Activated naive CD4-positive, alpha-beta T cell treated with anti-CD3 and anti-CD28 coated beads, Interleukin-2, amount 50 U/mL, for 72 hours (primary cell): ENCODE measurements around the gene GLG1. TPM values are rescaled to one million over a fixed set of nuclear protein-coding genes. Genes with fewer than 3 reads are reported as not detected.
"Not testable (repeated sequence)": the region's sequence is repeated elsewhere in the genome, so short reads cannot be mapped to it uniquely, and the experiment has no call there.

Experiments
- ATAC-seq, 2 donors: fragments of 150-1000 bp; cut with Tn5 transposase; 2 replicates each; pipeline ENCODE4 v1.10.0; 2021; ENCODE audit warnings: mild to moderate bottlenecking in 2 of 2, moderate library complexity in 2 of 2
- DNase-seq, 2 donors: peaks; one replicate each; pipeline ENCODE4 v3.0.0; 2021 to 2022; ENCODE audit warnings: low spot score in 2 of 2
- H3K27ac Mint-ChIP-seq, 2 donors: one replicate each; pipeline ENCODE4 v1.8.0; 2022; ENCODE audit warnings: mild to moderate bottlenecking in 2 of 2, mixed read lengths in 2 of 2
- H3K36me3 Mint-ChIP-seq, 2 donors: one replicate each; pipeline ENCODE4 v1.8.0; 2022; ENCODE audit warnings: mixed read lengths in 2 of 2
- H3K9me3 Mint-ChIP-seq, 2 donors: one replicate each; pipeline ENCODE4 v1.8.0; 2022; ENCODE audit warnings: mixed read lengths in 2 of 2
- total RNA-seq, 2 donors: library from RNA; stranded (reverse); gene quantifications; one replicate each; pipeline ENCODE4 v1.2.3, GENCODE V29; 2022

Gene GLG1
- total RNA-seq, 2 donors from 2014 or later: 73.0 to 80.4 TPM

DNA sequence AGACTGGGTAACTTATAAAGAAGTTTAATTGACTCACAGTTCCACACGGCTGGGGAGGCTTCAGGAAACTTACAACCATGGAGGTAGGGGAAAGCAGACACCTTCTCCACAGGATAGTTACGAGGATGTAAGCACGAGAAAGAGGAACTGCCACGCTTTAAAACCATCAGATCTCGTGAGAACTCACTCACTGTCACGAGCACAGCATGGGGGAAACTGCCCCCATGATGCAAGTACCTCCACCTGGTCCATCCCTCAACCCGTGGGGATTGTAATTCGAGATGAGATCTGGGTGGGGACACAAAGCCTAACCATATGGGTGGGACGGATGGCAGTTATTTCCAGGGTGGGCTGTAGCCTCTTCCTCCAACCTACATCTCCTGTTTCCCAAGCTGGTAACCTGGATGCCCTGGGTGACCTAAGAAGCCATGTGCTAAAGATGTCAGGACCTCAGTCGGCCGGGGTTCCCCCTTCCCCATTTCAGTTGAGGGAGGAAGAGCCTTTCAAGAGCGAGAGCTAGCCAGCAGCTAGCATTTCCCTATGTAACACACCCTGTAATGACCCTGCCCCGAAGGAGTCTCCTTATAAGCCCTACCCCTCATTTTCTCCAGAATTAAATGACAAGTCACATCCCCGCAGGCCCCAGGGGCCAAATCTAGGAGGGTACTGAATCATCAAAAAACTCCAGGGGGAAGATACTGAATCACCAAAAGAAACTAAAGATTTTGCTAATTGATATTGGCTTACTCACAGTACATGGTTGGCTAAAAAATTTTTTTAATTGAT, 202.6 kb downstream of the GLG1 start:
- not testable (repeated sequence) for H3K36me3 Mint-ChIP-seq, H3K27ac Mint-ChIP-seq, DNase-seq, ATAC-seq, H3K9me3 Mint-ChIP-seq

DNA sequence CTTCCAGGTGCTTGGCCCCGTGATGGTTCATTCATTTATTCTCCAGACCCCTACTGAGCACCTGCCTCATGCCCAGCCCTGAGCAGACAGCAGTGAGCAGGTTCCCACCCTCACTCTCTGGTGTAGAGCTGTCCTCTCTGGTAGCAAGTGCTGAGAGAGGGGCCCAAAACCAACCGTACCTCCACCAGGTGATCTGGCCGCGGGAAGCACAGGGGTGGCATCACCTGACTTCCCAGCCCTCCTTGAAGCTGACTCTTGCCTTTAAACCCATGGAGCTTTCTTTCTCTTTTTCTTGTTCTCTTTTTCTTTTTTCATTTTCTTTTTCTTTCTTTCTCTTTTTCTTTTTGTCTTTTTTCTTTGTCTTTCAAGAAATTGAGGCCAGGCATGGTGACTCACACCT, 206.7 kb downstream of the GLG1 start:
- not testable (repeated sequence) for DNase-seq, H3K9me3 Mint-ChIP-seq, H3K36me3 Mint-ChIP-seq
- peak in 1 of 2 donors; percentile 12 for ATAC-seq
- H3K27ac Mint-ChIP-seq: peak overlapping the region in 1 of 2 donors; percentile 40

DNA sequence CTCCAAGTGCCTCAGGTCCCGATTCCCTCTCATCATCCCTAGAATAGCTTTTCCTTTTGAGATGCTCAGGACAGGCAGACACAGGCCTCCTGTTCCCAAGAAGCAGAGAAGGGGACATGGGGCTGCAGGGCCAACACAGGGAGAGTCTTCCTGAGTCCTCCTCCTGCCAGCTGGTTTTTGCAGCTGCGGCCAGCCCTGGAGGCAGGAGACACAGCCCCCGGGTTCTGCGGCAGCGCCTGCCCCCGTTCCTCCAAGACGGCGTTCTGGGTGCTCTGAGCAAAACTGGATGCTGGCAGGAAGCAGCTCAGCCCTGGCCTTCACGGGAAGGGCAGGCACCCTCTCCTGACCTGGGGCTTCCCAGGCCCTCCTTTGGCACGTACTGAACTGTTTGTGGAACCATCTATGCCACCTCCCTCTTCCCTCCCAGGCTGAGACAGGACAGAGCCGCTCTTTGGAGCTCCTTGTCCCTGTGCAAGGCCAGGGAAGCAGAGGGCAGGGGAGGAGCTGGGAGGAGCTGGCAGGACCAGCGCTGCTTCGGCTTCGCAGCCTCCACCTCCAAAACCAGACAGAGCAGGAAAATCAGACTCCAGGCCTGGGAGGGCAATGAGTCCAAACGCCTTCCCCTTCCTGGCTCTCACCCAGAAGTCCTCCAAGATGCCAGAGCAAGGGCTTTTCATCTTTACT, 208.6 kb downstream of the GLG1 start:
- DNase-seq, H3K9me3 Mint-ChIP-seq, H3K27ac Mint-ChIP-seq, H3K36me3 Mint-ChIP-seq: not testable (repeated sequence)
- peak in 1 of 2 donors; percentile 22 for ATAC-seq

Other genes with a start within 250 kb of the GLG1 start
- gene NPIPB15, start 230.8 kb downstream of the GLG1 start, total RNA-seq: 1 to 10 TPM; 2.7 to 4.3 TPM
- gene CLEC18B, start 185.6 kb downstream of the GLG1 start, total RNA-seq: under 1 TPM in 1 of 2 donors, not detected in 1; 0.49 TPM
- 100 to 1,000 TPM in 1 of 2 donors, 10 to 100 TPM in 1; 94.1 to 127 TPM for gene RFWD3, start 59.8 kb upstream of the GLG1 start, total RNA-seq
- 10 to 100 TPM; 16.5 to 27.5 TPM for gene MLKL, start 93.7 kb upstream of the GLG1 start, total RNA-seq
- gene FA2H, start 167.7 kb upstream of the GLG1 start, total RNA-seq: not detected